ENCODE data around the gene HPCAL1. TPM values are rescaled to one million over a fixed set of nuclear protein-coding genes. Genes with fewer than 3 reads are reported as not detected.

Gene HPCAL1
- total and polyA plus RNA-seq, 2 of the 8 experiments (the other 6 are each of a cell fraction or from before 2014, with no cell fraction given): 5.8 to 8.6 TPM

DNA sequence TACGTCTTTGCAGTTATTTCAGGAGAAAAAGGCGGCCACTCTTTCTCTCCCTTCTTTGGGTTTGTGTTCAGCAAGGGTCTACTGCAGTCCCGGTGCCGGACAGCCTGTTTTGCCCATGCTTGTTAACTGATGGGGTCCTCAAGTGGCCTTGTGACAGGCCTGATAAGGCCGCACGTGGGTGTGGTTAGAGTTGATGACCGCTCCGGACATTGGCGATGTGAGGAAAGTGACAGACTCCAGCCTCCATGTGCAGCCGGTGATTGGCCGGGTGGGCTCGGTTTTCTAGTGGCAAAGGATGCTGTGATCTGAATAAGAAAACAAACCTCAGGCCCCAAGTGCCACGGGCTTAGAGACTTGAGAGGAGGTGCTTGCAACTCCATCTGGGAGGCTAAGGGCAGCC lies 15.6 kb downstream of the HPCAL1 start:
- Histone ChIP-seq H3K27me3 (replicated peaks in 1 of 4; ENCODE audit: control insufficient read depth in 3 of 4, extremely low read depth in 1 of 4, insufficient read depth in 3 of 4, low read length in 3 of 4) (no peaks in the 10 kb centered on the region), H2AK5ac (ENCODE audit: low read depth, low read length) (no peak overlapping the region), H3K23me2 (ENCODE audit: low read depth, low read length) (no peaks in the 10 kb centered on the region), H3K79me2 (ENCODE audit: control insufficient read depth in 1 of 2, insufficient read depth in 2 of 2, low read length in 2 of 2) (no peaks in the 10 kb centered on the region), H4K8ac (ENCODE audit: extremely low read depth, insufficient read depth, low read length) (no peak overlapping the region), H3K9ac (replicated peaks in 1 of 4; ENCODE audit: extremely low read depth in 1 of 4, low read depth in 3 of 4, low read length in 3 of 4) (no peak overlapping the region), H3K79me1 (ENCODE audit: low read depth, low read length) (no peaks in the 10 kb centered on the region; the same call in 1 of the 2 replicates), H3K18ac (ENCODE audit: extremely low read depth, low read length) (no peak overlapping the region), H2BK120ac (replicated peaks; ENCODE audit: low read depth, low read length) (no peak overlapping the region), H3K9me3 (ENCODE audit: insufficient read depth in 2 of 2, low read depth in 1 of 2, low read length in 1 of 2) (peaks cover 3 to 8% of the 10 kb centered on the region in 2 experiments; a peak in 2 of 4 replicates), H3K4me1 (replicated peaks in 1 of 4; ENCODE audit: control insufficient read depth in 3 of 4, insufficient read depth in 4 of 4, low read length in 3 of 4) (peaks cover 0 to 2% (median 0%) of the 10 kb centered on the region in 4 experiments; a peak in 1 of 7 replicates), H2AFZ (ENCODE audit: low read length) (no peak overlapping the region), H2BK5ac (ENCODE audit: low read depth, low read length) (no peak overlapping the region), H2BK20ac (ENCODE audit: low read length) (no peak overlapping the region), H3K4ac (replicated peaks; ENCODE audit: insufficient read length, low read depth, low read length) (no peak overlapping the region), H3K36me3 (ENCODE audit: control insufficient read depth in 2 of 4, insufficient read depth in 4 of 4, low read length in 3 of 4) (no peaks in the 10 kb centered on the region), H4K5ac (ENCODE audit: insufficient read length, low read depth, low read length) (no peak overlapping the region), H4K20me1 (replicated peaks in 1 of 2; ENCODE audit: control insufficient read depth in 1 of 2, insufficient read depth in 2 of 2, low read length in 2 of 2) (no peaks in the 10 kb centered on the region), H3K14ac (ENCODE audit: insufficient read length) (no peak overlapping the region), H3K56ac (replicated peaks; ENCODE audit: insufficient read length, low read depth, low read length) (no peak overlapping the region), H3K4me2 (ENCODE audit: insufficient read depth in 1 of 2, low read depth in 2 of 2, low read length in 2 of 2) (no peak overlapping the region), H3K23ac (ENCODE audit: insufficient read length) (no peak overlapping the region), H3K4me3 (ENCODE audit: extremely low read depth in 1 of 4, insufficient read depth in 2 of 4, low read depth in 3 of 4, low read length in 4 of 4) (no peak overlapping the region), H2BK12ac (ENCODE audit: low read depth, low read length) (no peak overlapping the region), H4K91ac (replicated peaks; ENCODE audit: insufficient read length, low read length) (no peak overlapping the region), H3K27ac (ENCODE audit: low read depth, low read length) (no peak overlapping the region), H2BK15ac (ENCODE audit: low read length) (no peak overlapping the region)
- ChIA-PET POLR2A (ENCODE audit: partially characterized antibody) (interaction anchor here (1.2 kb wide), 1 partner anchor 14 kb away, joined by 3 read pairs; no protein-coding TSS in a partner anchor), CTCF (ENCODE audit: partially characterized antibody) (interaction anchor here (1.1 to 3.8 kb wide), 9 partner anchors 10 to 116 kb away, joined by 3 to 17 read pairs (median 4); no protein-coding TSS in a partner anchor)
- DNase-seq (ENCODE audit: low read depth in 1 of 2, low spot score in 2 of 2) (no peak), FAIRE-seq (no peak)
- TF ChIP-seq TBP (IDR thresholded peaks at IDR 0.05; ENCODE audit: low read depth, low read length): no peak
- no peak for TF ChIP-seq RAD21 (IDR thresholded peaks at IDR 0.05 in 1 of 2, conservative IDR thresholded peaks at IDR 0.05 in 1 of 2; ENCODE audit: low read depth in 2 of 2, low read length in 2 of 2)
- no peak for TF ChIP-seq POLR2AphosphoS5 (IDR thresholded peaks at IDR 0.05; ENCODE audit: low read depth, low read length)
- TF ChIP-seq SP1 (IDR thresholded peaks at IDR 0.05; ENCODE audit: low read depth, low read length): no peak
- TF ChIP-seq BRCA1 (IDR thresholded peaks at IDR 0.05; ENCODE audit: low read depth, low read length): no peak
- no peak for TF ChIP-seq TCF12 (IDR thresholded peaks at IDR 0.05; ENCODE audit: low read depth, low read length)
- WGBS, 2 experiments (ENCODE audit: extremely low coverage in 1 of 2, insufficient coverage in 1 of 2, insufficient read length in 1 of 2, insufficient replicate concordance in 2 of 2, low coverage in 1 of 2, low lambda C conversion rate in 2 of 2, missing lambda C conversion rate in 1 of 2): 83% methylated on average over 12 of the region's 13 CpGs; no CpG with 5 or more reads in 1 of the 2 experiments
